GM21447 (cell line): ENCODE data around the gene PCNT.
"Not testable (repeated sequence)": the region's sequence is repeated elsewhere in the genome, so short reads cannot be mapped to it uniquely, and the experiment has no call there.

Experiments
- ATAC-seq: cut with Tn5 transposase; IDR thresholded peaks from one replicate; pipeline ENCODE4 v1.9.1; 2021; ENCODE audit not compliant: unreplicated experiment

Gene PCNT

DNA sequence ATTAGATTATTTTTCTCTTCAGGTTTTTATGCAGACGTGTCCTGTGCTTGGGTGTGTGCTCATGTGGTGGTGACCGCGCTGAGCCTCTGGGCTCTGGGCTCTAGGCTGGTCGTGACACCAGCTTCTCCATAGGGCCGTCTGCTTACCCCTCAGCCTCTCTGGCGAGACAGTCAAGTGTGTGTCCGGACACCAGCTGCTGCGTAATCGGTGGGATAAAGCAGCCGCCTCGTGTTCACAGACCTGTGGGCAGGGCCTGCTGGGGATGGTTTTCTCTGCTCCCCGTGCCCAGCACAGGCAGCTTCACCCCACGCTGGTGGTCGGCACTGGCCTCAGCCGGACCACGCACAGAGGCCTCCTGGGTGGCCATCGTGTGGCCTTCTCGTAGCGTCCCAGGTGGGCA lies 101.1 kb downstream of the PCNT start:
- no peak for ATAC-seq

DNA sequence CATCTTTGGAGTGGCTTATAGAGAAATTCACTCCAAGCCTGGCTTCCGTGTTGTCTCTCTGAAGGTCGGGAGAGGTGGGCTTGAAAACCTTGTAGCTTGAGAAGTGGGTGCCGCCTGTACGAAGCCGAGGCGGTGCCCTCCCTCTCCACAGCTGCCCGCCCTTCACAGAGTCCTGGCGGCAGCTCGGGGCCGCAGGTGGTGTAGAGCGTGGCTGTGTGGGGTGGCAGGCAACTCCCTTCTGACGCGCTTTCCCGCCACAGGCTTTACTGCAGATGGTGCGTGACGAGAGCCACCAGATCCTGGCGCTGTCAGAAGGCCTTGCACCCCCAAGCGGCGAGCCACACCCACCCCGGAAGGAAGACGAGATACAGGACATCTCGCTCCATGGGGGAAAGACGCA lies 101.6 kb downstream of the PCNT start:
- ATAC-seq: no peak

DNA sequence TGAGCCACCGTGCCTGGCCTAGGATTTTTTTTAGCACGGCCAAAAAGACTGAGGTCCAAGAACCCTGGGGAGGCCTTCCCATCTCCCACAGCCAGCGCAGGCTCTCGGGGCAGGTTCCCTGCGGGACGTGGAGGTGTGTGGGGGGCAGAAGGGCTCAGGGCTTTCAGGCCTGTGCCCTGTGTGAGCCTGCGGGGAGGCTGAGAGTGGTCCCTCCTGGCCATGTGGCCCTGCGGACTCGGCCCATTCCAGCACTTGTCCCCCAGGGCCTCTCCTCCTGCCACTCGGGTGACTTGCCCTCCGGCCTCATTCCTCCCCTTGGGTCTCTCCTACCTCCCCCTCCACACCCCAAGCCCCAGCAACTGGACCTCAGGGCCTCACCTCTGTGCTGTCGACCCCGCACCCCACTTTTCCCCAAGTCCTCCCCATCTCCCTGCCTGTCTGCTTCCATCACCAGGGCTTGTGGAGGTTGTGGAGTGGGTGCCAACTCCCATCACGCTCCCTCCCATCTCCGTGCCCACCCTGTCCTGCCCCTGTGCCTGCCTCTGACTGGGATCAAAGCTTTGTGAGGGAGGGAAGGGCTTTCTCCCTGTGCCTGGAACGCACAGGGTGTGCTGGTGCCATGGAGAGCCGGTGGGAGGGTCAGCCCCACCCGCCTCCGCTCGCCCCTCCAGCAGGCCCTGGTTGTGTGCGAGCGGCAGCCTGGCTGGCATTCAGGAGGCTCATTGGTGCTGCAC lies 102.5 kb downstream of the PCNT start:
- ATAC-seq: no peak

DNA sequence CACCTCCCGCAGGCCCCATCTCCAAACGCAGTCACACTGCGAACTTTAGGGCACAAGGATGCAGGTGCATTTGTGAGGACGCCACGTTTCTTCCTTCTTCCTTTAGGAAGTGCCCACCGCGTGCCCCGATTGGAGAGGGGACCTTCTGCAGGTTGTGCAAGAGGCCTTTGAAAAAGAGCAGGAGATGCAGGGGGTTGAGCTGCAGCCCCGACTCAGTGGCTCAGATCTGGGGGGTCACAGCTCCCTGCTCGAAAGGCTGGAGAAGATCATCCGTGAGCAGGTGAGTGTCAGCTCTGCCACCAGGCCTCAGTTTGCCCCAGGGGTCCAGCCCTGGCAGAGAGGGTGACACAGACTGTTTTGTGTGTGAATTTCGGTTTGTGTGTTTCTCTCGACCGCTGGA lies 103.6 kb downstream of the PCNT start:
- ATAC-seq: no peak

DNA sequence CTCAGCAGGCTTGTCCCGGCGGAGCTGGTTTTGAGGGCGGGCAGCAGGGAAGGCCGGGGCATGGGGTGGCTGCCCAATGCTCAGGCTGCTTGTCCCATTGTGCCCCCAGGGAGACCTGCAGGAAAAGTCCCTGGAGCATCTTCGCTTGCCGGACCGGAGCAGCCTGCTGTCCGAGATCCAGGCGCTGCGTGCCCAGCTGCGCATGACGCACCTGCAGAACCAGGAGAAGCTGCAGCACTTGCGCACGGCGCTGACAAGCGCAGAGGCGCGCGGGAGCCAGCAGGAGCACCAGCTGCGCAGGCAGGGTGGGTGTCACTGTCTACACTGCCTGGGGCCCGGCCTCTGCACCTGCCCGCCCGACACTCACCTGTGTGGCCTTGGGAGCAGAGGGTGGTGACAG lies 104.3 kb downstream of the PCNT start:
- no peak for ATAC-seq

DNA sequence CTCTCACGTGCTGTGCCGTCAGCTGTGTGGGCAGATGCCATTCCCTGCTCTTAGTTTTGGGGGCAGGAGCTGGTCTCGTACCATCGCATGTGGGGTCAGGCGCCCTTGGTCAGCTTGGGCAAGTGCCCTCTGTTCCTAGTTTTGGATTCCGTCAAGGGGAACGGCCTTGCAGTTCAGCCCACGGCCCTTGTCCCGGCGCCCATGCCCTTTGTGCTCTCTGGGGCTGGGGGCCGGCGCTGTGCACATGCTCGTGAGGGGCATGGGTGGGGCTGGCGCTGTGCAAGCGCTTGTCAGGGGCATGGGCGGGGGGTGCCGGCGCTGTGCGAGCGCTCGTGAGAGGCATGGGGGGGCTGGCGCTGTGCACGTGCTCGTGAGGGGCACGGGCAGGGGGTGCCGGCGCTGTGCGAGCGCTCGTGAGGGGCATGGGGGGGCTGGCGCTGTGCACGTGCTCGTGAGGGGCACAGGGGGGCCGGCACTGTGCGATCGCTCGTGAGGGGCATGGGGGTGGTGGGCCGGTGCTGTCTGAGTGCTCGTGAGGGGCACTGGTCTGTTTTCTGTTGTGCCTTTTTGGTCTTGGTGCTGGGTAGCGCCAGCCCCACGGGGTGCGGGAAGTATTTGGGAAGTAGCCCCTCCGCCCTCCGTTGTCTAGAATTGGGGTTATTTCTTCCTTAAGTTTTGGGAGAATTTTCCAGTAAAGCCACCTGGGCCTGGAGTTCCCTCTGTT lies 105.2 kb downstream of the PCNT start:
- ATAC-seq: no peak

DNA sequence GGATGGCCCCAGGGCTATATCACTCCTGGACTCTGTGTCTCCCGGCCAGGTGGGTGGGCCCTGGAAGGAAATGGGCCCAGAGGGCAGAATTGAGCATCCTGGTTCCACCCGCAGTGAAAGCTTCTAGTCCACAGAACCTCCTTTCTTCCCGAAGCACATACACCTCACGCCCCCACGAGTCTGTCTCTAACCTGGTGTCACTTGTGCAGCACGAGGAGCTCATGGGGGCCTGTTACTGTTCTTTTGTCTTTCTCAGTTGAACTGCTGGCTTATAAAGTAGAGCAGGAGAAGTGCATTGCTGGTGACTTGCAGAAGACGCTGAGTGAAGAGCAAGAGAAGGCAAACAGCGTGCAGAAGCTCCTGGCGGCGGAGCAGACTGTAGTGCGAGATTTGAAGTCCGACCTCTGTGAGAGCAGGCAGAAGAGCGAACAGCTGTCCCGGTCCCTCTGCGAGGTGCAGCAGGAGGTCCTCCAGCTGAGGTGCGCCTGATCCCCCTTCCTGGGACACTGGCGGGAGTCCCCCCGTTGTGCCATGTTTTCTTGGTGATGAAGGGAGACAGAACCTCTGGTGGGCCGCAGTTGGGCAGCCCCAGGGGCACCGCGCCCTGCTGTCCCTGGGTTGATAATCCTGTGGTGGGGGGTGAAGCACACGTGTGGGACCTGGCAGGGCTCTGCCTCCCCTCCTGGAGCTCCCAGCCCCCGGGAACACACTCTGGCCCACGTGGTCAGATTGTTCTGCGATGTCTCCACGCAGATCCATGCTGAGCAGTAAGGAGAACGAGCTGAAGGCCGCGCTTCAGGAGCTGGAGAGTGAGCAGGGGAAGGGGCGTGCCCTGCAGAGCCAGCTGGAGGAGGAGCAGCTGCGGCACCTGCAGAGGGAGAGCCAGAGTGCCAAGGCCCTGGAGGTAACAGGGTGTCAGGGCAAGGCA lies 106.1 kb downstream of the PCNT start:
- ATAC-seq: no peak

DNA sequence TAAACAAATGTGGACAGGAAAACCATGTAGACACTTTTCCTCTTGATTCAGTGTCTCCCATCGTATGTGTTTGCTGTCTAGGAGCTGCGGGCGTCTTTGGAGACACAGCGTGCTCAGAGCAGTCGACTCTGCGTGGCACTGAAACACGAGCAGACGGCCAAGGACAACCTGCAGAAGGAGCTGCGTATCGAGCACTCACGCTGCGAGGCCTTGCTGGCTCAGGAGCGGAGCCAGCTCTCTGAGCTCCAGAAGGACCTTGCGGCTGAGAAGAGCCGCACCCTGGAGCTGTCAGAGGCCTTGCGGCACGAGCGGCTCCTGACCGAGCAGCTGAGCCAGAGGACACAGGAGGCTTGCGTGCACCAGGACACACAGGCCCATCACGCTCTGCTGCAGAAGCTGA lies 107.5 kb downstream of the PCNT start:
- ATAC-seq: no peak

DNA sequence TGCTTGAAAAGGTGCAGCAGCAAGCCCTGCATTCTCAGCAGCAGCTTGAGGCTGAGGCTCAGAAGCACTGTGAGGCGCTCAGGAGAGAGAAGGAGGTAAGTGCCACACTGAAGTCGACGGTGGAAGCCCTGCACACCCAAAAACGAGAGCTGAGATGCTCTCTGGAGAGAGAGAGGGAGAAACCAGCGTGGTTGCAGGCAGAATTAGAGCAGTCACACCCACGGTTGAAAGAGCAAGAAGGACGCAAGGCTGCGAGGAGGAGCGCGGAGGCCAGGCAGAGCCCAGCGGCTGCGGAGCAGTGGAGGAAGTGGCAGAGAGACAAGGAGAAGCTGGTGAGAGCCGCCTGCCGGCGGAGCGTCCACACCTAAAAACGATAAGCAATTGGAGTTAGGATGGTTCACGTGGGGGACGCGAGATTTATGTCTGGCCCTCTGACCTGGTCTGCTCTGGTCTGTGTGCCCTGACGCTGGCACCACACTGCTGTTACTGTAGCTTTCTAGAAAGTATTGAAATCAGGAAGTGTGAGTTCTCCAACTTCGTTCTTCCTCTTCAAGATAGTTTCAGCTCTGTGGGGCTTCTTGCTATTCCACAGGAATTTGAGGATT lies 108.0 kb downstream of the PCNT start:
- ATAC-seq: no peak

DNA sequence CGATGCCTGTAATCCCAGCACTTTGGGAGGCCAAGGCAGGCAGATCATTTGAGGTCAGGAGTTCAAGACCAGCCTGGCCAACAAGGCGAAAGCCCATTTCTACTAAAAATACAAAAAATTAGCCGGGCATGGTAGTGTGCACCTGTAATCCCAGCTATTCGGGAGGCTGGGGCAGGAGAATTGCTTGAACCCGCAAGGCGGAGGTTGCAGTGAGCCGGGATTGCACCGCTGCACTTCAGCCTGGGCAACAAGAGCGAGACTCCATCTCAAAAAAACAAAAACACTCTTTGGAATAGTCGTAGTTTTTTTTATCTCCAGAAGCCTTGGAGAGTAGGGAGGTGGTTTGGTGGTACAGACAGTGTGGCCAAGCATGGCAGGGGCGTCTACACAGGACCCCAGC lies 109.2 kb downstream of the PCNT start:
- ATAC-seq: not testable (repeated sequence)

DNA sequence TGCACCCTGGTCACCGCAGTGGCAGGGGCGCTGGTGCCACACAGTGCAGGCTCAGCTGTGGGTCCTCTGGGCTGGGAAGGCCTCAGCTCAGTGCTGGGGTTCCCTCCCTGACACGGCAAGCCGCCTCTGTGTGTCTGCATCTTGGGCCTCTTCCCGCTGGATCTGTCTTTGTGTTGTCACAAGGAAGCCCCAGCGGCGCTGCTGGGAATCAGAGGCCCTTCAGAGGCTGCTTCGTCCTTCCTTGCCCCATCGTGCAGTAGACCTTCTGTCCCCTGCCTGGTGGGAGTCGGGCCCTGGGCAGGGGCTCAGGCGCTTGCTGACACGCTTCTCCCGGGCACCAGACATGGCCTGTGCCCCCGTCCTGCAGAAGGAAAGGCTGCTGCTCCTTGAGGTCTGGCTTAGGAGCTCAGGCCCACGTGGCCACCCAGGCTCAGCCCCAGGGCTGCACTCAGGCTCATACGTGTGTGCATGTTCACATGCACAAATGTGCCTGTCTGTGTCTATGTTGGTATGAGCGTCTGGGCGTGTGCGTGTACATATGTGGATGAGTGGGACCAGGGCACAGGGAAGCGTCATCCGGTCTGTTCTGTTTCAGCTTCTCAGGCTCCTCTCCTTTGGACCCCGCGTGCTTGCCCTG lies 110.5 kb downstream of the PCNT start:
- ATAC-seq: no peak

DNA sequence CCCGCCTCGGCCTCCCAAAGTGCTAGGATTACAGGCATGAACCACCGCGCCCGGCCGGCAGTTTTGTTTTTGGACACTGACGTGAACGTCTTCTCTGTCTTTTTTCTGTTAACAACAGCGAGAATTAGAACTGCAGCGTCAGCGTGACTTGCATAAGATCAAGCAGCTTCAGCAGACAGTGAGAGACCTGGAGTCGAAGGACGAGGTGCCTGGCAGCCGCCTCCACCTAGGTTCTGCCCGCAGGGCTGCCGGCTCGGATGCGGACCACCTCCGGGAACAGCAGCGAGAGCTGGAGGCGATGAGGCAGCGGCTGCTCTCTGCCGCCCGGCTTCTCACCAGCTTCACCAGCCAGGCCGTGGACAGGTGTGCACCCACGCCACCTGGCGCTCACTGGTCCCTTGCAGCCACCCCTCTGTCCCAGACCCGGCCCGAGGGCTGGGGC lies 111.9 kb downstream of the PCNT start:
- no peak for ATAC-seq

DNA sequence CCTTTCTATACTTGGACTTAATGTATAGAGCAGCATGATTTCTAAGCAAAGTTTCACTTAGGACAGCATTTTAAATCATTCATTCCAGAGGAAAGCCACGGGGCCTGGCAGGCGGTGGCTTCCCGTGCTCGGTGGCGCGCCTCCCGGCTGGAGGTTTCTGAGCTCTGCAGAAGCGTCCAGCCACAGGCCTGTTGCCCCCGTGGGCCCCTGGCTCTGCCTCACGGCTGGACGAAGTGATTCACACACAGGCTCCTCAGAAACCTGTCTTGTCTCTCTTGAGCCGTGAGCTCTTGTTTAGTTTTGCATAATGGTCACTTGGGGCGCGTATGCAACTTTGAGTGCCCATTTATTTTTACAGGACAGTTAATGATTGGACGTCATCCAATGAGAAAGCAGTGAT lies 112.7 kb downstream of the PCNT start:
- no peak for ATAC-seq

DNA sequence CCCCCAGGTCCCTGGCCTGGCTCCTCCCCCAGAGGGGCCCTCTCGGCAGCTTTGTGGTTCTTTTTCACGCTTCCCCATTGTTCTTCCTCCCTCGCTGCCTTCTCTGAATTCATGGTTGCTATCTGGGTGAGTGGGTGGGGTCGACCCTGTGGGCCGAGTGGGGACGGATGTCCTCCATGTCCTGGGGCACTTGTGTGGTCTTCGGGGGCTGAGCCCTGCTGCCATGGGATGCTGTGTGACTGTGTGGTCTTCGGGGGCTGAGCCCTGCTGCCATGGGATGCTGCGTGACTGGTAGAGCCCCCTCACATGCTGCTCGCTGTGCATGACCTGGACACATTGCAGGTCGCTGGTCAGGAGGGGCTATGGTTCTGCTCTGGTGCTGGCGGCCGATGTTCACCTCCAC lies 113.1 kb downstream of the PCNT start:
- ATAC-seq: no peak

DNA sequence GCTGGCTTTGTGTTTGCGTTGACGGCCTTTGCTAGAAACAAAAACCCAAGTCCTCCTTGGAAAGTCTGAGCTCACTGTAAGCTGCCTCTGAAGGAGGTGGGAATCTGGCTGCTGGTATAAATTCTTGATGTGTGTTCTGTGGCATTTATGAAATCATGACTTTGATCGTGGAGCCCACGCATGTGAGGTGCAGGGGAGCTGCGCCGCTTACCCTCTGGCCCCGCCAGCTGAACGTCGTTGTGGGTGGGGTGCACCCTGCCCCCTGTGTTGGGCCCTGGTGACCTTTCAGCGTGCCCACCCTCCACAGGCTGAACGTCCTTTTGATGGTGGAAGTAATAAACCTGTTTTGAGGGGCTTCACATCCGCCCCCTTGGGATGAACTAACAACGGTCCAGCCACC lies 113.6 kb downstream of the PCNT start:
- ATAC-seq: no peak

DNA sequence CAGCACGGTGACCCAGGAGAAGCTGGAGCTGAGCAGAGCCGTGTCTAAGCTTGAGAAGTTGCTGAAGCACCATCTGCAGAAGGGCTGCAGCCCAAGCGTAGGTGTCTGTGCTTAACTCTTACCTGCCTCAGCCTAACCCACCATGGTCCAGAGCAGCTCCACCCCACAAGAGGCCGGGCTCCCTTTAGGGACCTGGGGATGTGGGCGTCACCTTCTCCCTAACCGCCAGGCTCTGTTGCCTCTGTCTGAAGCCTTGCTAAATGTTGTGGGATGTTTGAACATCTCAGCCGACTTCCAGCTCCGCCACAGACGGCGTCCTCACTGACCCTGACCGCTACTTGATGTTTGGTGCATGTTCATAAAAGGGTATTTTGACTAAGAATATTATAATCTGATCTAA lies 114.3 kb downstream of the PCNT start:
- ATAC-seq: no peak

DNA sequence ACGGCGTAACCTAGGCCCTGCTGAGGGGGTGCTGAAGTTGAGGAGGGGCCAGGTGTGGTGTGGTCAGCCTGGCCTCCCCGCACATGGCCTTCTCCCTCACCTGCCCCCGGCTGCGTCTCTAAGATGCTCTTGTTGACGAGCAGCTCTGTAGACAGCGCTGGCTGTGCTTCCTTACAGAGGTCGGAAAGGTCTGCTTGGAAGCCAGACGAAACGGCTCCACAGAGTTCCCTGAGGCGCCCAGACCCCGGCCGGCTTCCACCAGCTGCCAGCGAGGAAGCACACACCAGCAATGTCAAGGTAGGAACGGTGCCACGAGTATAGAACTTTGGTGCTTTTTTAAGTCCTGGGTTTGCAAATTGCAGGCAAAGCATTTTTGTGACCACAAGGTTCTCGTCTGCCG lies 116.0 kb downstream of the PCNT start:
- no peak for ATAC-seq

DNA sequence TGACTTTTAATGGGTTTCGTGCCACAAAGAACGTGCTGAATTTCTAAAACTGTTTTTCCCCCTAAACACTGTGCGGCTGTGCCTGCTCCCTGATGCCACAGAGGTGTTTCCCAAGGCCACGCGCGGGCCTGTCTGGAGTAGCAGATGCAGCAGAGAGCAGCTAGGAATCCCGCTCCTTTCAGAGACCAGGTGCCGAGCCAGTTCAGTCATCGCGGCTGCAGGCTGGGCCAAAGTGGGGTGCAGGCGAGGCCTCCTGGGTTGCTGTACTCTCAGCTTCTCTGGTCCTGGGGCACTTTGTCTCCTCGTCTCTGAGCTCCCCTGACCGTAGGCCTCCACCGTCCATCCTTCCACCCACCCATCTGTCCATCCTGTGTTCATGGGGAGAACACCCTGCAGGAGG lies 117.4 kb downstream of the PCNT start:
- no peak for ATAC-seq

DNA sequence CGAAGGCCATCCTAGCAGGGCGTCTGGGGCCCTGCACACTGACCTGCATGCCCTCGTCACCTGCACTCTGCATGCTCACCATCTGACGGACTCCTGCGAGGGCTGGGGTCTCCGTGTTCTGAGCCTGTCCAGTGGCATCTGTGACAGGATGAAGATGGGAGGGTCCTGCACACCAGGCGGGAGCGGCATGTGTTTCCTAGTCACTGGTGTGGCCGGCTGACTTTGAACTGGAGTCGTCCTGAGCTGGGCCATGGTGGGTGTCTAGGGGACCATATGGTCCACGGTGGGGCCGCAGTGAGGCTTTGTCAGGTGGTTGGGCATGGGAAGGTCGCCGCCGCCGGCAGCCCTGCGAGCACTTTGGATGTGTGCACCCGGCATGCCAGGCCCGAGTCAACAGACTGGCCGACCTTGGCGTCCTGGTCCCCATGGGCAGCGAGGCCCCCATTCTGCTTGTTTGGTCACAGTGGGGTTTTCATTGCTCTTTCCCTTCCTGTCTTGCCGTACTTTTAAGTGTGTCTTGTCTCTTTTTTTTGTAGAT lies 118.1 kb downstream of the PCNT start:
- no peak for ATAC-seq

DNA sequence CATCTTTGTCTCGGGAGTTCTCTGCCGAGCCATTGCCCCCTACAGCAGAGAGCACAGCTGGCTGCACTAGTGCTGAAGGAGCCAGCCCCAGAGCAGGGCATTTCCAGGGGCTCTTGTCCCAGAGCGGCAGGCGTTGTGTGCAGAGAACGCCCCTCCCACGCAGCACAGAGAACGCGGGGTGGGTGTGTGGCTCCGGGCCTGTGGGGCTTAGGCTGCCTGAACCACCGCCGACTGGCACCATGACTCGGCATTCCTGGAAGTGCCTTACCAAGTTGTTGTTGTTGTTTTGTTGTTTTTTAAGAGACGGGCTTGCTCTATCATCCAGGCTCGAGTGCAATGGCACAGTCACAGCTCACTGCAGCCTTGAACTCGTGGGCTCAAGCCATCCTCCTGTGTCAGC lies 119.0 kb downstream of the PCNT start:
- ATAC-seq: no peak

DNA sequence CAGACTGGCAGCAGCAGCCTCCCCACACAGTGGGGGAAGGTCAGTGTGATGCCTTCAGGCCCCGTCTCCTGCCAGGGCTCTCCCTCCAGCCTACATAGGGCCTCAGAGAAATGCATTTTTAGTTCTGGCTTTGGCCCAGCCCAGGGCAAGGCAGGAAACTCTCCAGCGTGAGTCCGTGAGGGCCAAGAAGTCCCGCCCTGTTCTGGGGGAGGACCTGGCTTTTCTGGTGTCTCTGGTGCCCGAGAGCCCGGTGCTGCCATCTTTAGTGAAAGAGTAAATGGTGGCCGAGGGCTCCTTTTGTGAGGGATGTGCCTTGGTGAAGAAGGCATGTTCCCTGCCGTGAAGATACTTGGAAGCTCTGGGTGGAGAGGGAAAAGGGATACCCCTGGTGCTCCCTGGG lies 120.0 kb downstream of the PCNT start:
- no peak for ATAC-seq
